Measurements from ENCODE around the gene SUCO. TPM values are rescaled to one million over a fixed set of nuclear protein-coding genes. Genes with fewer than 3 reads are reported as not detected.
"Not testable (repeated sequence)": the region's sequence is repeated elsewhere in the genome, so short reads cannot be mapped to it uniquely, and the experiment has no call there.

The SUCO gene
- total RNA-seq, 2 donors from 2014 or later, result 21.0 to 34.5 TPM

DNA sequence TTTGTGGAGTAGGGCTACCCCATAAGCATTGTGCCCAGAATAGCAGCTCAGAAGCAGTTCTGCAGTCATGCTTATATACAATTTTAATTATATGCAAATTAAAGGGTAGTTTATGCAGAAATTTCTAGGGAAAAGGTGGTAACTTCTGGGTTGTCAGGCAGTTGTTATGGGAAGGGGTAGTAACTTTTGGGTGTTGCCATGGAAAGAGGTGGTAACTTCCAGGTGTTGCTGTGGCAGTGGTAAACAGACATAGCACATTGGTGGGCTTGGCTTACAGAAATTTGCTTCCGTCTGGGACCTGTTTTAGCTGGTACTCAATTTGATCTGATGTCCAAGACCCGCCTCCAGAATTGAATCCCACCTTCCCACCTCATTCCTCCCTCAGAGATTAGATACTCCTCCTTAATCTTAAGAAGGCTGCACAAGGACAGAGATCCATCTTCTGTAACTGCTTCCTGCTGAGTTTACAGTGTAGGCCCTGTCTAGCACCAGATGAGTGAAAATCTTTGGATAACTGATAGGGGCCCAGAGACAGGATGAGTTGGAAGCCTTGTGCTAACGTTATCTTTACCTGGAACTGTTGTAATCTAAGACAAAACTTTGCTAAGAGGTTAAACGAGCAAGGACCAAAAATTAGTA is 26.7 kb downstream of the SUCO start:
- ATAC-seq (replicated peaks), result no peak
- Mint-ChIP-seq H3K27ac (no peak overlapping the region), H3K27me3 (no peaks in the 10 kb centered on the region), H3K4me3 (no peak overlapping the region), H3K36me3 (ENCODE audit: low read depth) (peaks cover 96% of the 10 kb centered on the region), H3K4me1 (peaks cover 13% of the 10 kb centered on the region), H3K9me3 (peaks cover 4% of the 10 kb centered on the region)

DNA sequence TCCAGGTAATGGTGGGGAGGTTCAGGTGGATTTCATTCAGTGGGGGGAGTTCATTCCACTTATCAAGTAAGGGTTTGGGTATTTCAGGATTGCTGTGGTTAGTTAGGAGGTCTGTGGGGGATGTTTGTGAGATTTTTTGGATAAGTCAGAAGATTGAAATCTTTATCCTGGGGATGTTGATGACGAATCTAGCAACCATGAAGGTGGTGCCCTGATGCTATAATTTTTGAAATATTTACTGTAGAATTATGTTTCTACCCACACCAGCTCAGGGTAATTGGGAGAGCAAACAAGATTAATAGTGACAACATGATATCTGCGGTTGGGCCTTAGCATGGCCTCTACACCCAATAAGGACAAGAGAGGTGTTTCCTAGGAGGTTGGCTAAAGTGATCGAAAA is 28.3 kb downstream of the SUCO start:
- no peak for ATAC-seq (replicated peaks)
- peaks cover 89% of the 10 kb centered on the region for H3K36me3 Mint-ChIP-seq (ENCODE audit: low read depth)
- H3K4me3 Mint-ChIP-seq, result no peak overlapping the region
- peak overlapping the region; percentile 13 for H3K27ac Mint-ChIP-seq
- H3K9me3 Mint-ChIP-seq, result peaks cover 4% of the 10 kb centered on the region
- H3K4me1 Mint-ChIP-seq, result peaks cover 11% of the 10 kb centered on the region
- H3K27me3 Mint-ChIP-seq, result no peaks in the 10 kb centered on the region

DNA sequence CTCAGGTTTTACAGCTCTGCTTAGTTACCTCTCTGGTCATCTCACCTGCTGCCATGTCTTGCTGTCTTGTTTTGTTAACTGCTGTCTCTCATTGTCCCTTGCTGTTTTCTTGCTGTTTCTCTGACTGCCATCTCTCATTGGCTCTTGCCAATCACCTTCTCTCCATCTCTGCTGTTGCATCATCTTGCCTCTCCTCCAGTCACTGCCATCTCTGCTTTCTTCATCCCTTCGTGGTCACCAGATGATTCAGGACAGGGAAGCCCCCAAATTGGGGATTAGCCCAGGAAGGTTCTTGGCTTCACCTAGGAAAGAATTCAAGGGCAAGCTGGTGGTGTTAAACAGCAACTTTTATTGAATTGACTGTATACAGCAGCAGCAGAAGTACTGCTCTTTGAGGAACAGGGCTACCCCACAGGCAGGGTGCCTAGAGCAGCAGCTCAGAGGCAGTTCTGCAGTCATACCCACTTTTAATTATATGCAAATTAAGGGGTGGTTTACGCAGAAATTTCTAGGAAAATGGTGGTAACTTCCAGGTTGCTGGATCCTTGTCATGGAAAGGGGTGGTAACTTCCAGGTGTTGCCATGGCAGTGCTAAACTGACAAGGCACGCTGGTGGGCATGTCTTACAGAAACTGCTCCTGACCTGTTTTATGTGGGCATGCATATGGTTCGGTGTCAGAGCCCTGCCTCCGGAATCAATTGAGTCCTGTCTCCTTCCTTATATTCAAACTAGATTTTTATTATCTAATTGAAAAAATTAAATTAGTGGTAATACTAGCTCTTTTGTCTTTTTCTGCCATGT is 33.4 kb downstream of the SUCO start:
- Mint-ChIP-seq H3K4me3 (no peak overlapping the region), H3K27ac (peak overlapping the region; percentile 9), H3K27me3 (no peaks in the 10 kb centered on the region), H3K4me1 (peaks cover 13% of the 10 kb centered on the region), H3K36me3 (ENCODE audit: low read depth) (peaks cover 82% of the 10 kb centered on the region), H3K9me3 (peaks cover 8% of the 10 kb centered on the region)
- ATAC-seq (replicated peaks), result peak; percentile 42

DNA sequence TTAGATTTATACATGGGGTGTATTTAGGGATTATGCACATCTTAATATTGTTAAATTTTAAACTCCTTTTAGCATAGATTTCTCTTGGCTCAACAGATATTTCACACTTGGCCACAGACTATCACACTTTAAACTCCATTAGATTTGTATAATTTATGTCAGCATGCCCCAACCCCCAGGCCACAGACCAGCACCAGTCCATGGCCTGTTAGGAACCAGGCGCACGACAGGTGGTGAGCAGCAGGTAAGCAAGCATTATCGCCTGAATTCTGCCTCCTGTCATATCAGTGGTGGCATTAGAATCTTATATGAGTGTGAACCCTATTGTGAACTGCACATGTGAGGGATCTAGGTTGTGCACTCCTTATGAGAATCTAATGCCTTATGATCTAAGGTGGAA is 34.8 kb downstream of the SUCO start:
- H3K4me3 Mint-ChIP-seq, result no peak overlapping the region

DNA sequence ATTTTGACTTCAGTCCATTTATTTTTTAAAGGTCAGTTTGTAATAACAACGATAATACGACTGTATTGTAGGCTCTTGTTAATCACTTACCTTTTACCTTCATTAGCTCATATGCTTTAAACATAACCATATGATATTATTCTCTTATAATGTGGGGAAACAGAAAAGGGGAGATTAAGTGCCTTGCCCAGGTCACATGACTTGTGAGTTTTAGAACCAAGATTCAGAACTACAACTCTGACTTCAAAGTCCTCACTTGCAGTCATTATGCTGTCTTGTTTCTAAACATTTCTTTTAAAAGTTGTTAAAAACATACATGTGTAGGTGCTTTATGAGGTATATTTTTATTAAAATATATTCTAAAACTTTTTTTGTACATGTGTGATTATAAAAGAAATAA is 41.1 kb downstream of the SUCO start:
- H3K4me1 Mint-ChIP-seq, result no peaks in the 10 kb centered on the region
- H3K27ac Mint-ChIP-seq, result no peak overlapping the region
- peaks cover 80% of the 10 kb centered on the region for H3K36me3 Mint-ChIP-seq (ENCODE audit: low read depth)
- ATAC-seq (replicated peaks), result no peak
- no peak overlapping the region for H3K4me3 Mint-ChIP-seq
- H3K9me3 Mint-ChIP-seq, result peaks cover 4% of the 10 kb centered on the region
- no peaks in the 10 kb centered on the region for H3K27me3 Mint-ChIP-seq

More for the DNA sequence above, 34.8 kb downstream of the SUCO start:
- Mint-ChIP-seq H3K9me3 (peaks cover 8% of the 10 kb centered on the region), H3K4me1 (peaks cover 12% of the 10 kb centered on the region), H3K27me3 (no peaks in the 10 kb centered on the region), H3K36me3 (ENCODE audit: low read depth) (peaks cover 78% of the 10 kb centered on the region), H3K27ac (no peak overlapping the region)
- no peak for ATAC-seq (replicated peaks)

DNA sequence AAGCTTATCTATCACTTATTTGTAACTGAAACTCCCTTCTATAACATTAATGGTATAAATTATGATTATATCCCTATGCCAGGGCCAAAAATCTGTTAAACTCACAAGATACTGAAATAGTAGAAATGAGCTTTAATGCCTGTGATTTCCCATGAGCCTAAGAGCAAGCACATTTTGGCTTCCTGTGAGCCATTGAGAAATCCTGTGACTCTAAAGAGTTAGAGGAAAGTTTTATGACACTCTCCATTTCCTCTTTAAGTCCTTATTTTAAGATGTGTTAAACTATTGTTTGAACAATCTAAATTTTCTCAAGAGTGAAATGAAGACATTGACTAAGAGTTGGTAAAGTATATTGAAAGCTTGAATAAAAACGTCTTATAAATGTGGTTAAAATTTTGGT is 45.6 kb downstream of the SUCO start:
- Mint-ChIP-seq H3K4me1 (peaks cover 9% of the 10 kb centered on the region), H3K36me3 (ENCODE audit: low read depth) (peaks cover 84% of the 10 kb centered on the region), H3K27me3 (no peaks in the 10 kb centered on the region), H3K9me3 (no peaks in the 10 kb centered on the region), H3K27ac (no peak overlapping the region), H3K4me3 (no peak overlapping the region)
- ATAC-seq (replicated peaks), result no peak

DNA sequence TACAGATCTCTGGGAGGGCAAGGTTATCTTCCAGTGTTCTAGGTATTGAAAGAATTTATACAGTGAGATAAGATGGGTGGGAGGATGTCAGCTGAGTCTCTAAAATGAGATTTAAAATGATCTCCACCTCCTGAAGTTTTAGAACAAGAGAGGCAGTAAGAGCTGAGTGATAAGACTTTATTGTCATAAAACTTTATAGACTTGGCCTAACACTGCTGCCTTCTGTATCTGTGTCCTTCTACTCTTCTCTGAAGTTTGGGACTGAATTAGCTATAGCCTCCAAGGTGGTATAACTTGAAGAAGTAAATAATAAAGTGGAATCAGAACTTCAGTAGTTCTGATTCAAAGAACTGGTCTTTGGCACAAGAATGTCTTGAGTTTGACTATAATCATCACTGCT is 48.3 kb downstream of the SUCO start:
- Mint-ChIP-seq H3K27me3 (no peaks in the 10 kb centered on the region), H3K4me3 (no peak overlapping the region), H3K27ac (peak overlapping the region; percentile 13), H3K9me3 (no peaks in the 10 kb centered on the region), H3K36me3 (ENCODE audit: low read depth) (peaks cover 76% of the 10 kb centered on the region), H3K4me1 (peaks cover 9% of the 10 kb centered on the region)
- ATAC-seq (replicated peaks), result no peak

DNA sequence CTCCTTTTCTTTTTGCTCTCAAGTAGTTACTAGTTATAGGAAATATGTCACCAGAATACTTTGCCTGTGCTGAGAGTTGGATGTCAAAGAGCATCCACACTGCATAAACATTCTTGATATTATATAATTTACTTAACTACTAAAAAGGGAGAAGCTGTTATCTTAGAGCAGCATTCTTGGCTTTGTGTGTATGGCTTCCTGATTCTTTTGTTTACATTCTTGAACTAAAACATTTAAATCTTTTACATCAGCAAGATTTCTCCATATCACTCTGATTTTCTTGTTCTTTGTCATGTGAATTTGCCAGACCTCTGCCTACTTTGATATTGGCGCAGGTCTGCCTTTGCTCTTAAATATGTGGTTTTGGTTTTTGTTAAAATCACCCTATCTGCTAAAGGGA is 48.8 kb downstream of the SUCO start:
- no peaks in the 10 kb centered on the region for H3K27me3 Mint-ChIP-seq
- ATAC-seq (replicated peaks), result no peak
- H3K4me3 Mint-ChIP-seq, result no peak overlapping the region
- no peaks in the 10 kb centered on the region for H3K9me3 Mint-ChIP-seq
- H3K27ac Mint-ChIP-seq, result peak overlapping the region; percentile 13
- H3K4me1 Mint-ChIP-seq, result peaks cover 9% of the 10 kb centered on the region
- peaks cover 76% of the 10 kb centered on the region for H3K36me3 Mint-ChIP-seq (ENCODE audit: low read depth)

DNA sequence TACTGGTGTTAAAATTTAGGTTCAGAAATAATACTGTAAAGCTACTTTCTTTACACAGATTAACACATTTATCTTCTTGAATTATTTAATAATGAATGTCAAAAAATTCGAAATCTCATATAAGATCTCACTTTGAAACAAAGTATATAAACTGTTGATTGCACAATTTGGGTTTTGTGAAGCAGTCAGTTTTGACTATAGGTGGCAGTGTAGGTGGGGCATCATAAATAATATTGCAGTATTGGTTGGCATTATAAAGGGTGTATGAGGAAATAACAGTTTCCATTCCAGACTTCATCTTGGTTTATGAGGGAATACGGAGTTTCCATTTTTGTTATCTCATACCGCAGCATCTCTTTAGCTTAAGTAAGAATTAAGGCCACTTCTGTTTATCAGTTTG is 49.9 kb downstream of the SUCO start:
- no peaks in the 10 kb centered on the region for H3K27me3 Mint-ChIP-seq
- peaks cover 9% of the 10 kb centered on the region for H3K4me1 Mint-ChIP-seq
- ATAC-seq (replicated peaks), result no peak
- no peaks in the 10 kb centered on the region for H3K9me3 Mint-ChIP-seq
- H3K27ac Mint-ChIP-seq, result no peak overlapping the region
- no peak overlapping the region for H3K4me3 Mint-ChIP-seq
- H3K36me3 Mint-ChIP-seq (ENCODE audit: low read depth), result peaks cover 68% of the 10 kb centered on the region

DNA sequence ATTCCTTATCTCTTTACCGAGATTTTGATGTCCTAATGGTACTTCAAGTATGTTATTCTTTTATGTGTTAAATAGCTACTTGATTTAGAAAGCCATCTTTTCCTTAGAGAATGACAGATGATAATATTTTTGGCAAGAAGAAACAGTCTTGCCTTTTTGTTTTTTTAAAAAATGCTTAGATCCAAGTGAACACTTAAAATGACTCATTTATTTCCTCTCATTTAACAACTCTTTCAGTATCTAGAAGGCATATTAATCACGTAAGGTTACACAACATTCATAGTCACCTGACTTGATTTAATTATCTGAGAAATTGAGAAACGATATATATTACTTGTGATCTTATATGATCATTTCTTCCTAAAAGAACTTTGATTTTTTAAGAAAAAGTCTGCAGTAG is 52.4 kb downstream of the SUCO start:
- ATAC-seq (replicated peaks), result no peak
- Mint-ChIP-seq H3K4me1 (peaks cover 25% of the 10 kb centered on the region), H3K4me3 (no peak overlapping the region), H3K27me3 (no peaks in the 10 kb centered on the region), H3K27ac (no peak overlapping the region), H3K36me3 (ENCODE audit: low read depth) (peaks cover 70% of the 10 kb centered on the region), H3K9me3 (no peaks in the 10 kb centered on the region)

DNA sequence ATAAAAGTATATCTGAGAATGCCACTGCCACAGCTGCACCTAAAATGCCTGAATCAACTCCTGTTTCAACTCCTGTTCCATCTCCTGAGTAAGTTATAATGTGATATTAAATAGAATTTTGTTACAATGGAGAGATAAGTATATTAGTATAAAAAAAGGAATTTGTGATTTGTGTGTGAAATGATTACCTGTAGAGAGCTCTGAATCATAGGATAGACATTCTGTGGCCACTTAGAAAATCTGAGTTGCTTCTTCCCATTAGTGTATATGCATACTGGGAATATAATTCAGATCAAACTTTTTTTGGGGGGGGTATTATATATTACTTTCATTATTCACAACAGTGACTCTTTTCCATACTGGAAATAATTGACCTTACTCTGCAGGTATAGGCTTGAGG is 52.9 kb downstream of the SUCO start:
- no peak overlapping the region for H3K4me3 Mint-ChIP-seq
- peaks cover 70% of the 10 kb centered on the region for H3K36me3 Mint-ChIP-seq (ENCODE audit: low read depth)
- no peak overlapping the region for H3K27ac Mint-ChIP-seq
- no peaks in the 10 kb centered on the region for H3K9me3 Mint-ChIP-seq
- H3K4me1 Mint-ChIP-seq, result peaks cover 29% of the 10 kb centered on the region
- no peak for ATAC-seq (replicated peaks)
- no peaks in the 10 kb centered on the region for H3K27me3 Mint-ChIP-seq

DNA sequence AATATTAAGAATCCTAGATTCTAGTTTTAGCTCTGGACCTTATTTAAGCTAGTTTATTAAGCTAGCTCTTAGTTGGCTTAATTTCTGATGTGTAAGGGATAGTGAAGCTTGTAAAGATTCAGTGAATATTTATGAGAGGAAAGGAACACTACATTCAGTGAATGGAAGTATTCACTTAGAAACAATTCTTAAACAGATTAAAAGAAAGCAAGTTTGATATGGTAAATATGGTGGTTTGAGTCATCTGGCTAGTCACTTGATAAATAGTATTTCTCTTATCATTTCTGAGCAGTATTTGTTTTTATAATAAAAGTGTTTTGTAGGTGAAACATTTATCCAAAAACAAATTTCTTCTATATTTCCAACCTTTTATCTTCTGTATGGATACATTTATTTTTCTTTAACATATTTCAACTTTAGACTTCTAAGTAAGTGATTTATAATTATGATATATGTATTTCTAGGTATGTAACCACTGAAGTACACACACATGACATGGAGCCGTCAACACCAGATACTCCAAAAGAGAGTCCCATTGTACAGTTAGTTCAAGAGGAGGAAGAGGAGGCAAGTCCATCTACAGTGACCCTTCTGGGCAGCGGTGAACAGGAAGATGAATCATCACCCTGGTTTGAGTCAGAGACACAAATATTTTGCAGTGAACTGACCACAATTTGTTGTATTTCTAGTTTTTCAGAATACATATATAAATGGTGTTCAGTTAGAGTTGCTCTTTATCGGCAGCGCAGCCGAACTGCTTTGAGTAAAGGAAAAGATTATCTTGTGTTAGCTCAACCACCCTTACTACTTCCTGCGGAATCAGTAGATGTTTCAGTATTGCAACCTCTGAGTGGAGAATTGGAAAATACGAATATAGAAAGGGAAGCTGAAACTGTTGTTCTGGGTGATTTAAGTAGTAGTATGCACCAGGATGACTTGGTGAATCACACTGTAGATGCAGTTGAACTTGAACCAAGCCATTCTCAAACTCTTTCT is 55.6 kb downstream of the SUCO start:
- peak; percentile 94 for ATAC-seq (replicated peaks)
- H3K4me1 Mint-ChIP-seq, result peaks cover 20% of the 10 kb centered on the region
- H3K27me3 Mint-ChIP-seq, result no peaks in the 10 kb centered on the region
- H3K9me3 Mint-ChIP-seq, result no peaks in the 10 kb centered on the region
- peak overlapping the region; percentile 60 for H3K27ac Mint-ChIP-seq
- H3K4me3 Mint-ChIP-seq, result peak overlapping the region; percentile 52
- H3K36me3 Mint-ChIP-seq (ENCODE audit: low read depth), result peaks cover 71% of the 10 kb centered on the region

DNA sequence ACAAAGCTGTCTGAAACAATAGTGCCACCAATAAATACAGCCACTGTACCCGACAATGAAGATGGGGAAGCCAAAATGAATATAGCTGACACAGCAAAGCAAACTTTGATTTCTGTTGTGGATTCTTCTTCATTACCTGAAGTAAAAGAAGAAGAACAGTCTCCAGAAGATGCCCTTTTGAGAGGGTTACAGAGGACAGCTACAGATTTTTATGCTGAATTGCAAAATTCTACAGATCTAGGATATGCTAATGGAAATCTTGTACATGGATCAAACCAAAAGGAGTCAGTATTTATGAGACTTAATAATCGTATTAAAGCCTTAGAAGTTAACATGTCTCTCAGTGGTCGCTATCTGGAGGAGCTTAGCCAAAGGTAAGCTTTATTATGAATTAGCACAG is 56.6 kb downstream of the SUCO start:
- Mint-ChIP-seq H3K27ac (peak overlapping the region; percentile 60), H3K4me1 (peaks cover 20% of the 10 kb centered on the region), H3K4me3 (peak overlapping the region; percentile 52), H3K36me3 (ENCODE audit: low read depth) (peaks cover 76% of the 10 kb centered on the region), H3K9me3 (no peaks in the 10 kb centered on the region), H3K27me3 (no peaks in the 10 kb centered on the region)
- ATAC-seq (replicated peaks), result no peak

DNA sequence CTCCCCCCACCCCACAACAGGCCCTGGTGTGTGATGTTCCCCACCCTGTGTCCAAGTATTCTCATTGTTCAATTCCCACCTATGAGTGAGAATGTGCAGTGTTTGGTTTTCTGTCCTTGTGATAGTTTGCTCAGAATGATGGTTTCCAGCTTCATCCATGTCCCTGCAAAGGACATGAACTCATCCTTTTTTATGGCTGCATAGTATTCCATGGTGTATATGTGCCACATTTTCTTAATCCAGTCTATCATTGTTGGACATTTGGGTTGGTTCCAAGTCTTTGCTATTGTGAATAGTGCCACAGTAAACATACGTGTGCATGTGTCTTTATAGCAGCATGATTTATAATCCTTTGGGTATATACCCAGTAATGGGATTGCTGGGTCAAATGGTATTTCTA is 58.5 kb downstream of the SUCO start:
- H3K27me3 Mint-ChIP-seq; H3K4me3 Mint-ChIP-seq; H3K9me3 Mint-ChIP-seq; ATAC-seq (replicated peaks); H3K27ac Mint-ChIP-seq: not testable (repeated sequence)
- Mint-ChIP-seq H3K36me3 (ENCODE audit: low read depth) (peaks cover 86% of the 10 kb centered on the region), H3K4me1 (peaks cover 26% of the 10 kb centered on the region)

Measured in activated T-helper 17 cell treated with anti-CD3 and anti-CD28 coated beads, Interleukin-2, amount 50 U/mL, for 72 hours (primary cell).